GM19238 (cell line): ENCODE data around the gene TSHZ2.

Experiments
- DNase-seq: peaks from one replicate; pipeline ENCODE4 v3.0.0; 2011; ENCODE audit warnings: low spot score; ENCODE audit not compliant: insufficient read length

TSHZ2 gene

DNA sequence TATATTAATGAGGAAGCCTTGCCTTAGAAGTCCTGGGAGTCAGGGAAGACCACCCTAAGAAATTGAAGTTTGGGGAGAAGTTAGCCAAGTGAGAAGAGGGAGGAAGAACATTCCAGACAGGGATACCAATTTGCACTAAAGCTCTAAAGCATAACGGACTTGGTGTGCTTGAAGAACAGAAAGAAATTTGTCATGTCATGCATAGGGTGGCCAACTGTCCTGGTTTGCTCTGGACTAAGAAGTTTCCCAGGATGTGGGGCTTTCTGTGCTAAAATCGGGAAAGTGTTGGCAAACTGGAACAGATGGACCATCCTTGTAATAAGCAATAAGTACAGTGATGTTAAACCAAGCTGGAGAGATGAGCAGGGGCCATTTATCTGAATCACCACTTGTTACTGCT is 403.9 kb downstream of the TSHZ2 start:
- DNase-seq, result no peak

DNA sequence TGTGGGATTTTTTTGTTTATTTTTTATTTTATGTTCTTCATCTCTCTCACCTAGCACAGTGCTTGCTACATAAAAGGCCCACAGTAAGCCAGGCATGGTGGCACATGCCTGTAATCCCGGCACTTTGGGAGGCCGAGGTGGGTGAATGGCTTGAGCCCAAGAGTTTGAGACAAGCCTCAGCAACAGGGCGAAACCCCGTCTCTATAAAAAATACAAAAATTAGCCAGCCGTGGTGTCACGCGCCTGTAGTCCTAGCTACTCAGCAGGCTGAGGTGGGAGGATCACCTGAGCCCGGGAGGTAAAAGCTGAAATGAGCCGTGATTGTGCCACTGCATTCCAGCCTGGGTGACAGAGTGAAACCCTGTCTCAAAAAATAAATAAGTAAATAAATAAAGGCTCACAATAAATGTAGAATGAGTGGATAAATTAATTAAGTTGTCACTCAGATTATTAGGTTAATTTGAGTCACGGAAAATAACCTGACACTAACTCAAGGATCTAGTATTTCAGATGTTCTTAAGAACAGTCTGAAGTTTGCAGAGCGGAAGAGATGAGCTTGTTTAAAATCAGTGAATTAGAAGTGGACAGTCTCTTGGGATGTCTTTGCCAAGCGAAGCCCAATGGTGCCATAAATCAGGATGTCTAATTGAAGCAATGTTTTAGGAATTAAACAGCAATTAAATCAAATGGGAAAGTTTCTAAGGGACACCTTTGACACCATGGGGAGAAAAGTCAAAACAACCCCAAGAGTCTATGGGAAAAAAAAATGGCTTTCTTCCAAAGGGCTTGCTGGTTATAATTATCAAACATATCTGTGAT is 407.1 kb downstream of the TSHZ2 start:
- DNase-seq, result no peak

DNA sequence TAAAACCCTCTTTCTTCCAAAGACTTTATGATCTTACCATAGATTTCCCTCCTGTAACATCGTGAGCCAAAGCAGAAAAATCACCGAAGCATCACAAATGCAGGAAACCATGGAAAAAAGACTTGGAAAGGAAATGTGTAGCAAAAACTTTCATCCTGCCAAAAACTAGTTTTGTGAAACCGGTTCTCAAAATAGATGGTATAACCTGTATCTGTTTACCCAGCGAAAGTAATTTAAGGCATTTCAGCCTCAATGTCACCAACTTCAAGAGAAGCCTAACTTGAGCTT is 407.6 kb downstream of the TSHZ2 start:
- DNase-seq, result no peak

DNA sequence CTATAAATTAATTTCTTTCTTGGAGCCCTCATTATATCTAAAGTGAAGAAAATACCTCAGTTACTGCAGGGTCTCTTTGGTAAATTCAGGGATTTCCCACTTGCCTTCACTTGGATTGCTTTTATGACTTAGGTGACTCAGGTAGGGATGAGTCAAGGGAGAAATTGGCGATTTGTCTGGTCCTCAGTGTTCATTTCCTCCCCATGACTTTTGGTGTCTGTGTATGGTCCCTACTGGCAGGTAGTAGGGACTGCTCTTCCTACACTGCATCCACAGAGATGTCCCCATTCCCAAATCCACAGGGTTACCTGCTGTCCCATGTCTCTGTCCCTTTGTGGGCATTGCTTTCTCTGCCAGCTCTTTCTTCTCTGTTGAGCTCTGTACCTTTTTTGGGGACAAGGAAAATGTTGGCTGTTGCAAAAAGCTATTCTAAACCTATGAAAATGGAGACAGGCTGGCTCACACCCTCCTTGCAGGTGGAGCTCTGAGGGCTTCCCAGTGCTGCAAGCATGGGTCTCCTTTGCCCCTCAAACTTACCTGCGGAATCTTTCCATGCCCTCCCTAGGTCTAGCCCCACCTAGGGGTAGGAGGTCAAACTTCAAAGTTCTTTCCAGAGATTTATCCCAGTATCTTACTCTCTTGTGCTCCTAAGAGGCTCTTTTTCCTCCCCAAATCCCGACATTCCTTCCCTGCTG is 409.6 kb downstream of the TSHZ2 start:
- DNase-seq, result no peak

DNA sequence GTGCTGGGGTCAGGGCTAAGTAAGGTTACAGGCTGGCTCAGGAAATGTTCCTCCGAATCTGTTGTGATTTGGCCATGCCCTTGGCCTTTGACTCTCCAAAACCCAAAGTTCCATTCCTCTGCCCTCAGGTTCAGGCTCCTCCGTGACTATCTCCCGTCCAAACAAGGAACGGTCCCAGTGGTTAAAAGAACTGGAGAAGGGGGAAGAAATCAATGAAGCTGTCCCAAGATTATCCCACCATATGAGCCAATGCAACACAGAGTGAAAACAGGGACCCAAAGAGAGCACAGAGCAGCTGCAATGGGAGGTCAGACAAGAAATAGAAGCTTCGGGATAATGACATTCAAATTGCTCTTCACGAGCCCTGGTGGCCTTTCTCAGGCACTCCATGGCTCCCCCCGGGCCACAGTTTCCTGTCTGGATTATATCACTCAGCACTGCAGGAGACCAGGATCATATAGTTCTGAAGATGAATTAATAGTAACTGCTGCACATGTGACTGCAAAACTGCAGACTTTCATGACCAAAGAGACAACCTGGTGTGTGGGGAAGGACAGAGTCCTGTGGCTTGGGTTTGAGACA is 410.2 kb downstream of the TSHZ2 start:
- no peak for DNase-seq

DNA sequence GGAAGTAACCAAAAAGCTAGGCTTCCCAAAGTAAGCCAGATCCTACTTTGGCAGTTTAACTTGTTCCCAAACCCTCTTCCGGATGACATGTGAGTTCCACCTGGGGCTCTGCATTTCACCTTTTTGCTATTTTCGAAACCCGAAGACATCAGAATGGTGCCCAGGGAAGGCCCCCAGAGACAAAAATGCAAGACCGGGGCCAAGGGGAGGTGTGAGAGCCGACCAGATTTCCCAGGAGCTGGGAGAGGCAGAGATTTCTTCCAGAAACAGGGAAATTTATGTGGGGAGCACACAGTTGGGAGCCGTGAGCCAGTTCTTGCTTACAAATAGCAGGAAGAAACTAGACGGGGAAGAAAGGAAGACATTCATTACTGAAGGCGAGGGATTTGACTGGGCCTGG is 411.8 kb downstream of the TSHZ2 start:
- no peak for DNase-seq

DNA sequence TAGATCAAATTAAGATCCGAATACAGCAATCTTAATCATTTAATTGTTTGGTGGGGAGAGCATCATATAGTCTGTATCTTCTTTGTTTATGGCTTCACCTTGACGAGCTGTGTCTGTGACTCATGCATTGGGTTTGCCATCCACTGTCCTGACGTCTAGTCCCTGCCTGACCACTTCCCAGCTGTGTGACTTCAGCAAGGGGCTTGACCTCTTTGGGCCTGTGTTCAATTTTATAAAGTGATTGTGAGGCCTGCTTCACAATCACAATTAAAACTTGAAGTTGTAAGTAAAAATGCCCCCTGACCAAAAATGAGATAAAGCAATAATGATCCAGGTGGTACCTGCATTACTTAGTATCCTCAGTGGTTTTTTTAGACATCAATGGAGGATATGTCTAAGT is 412.2 kb downstream of the TSHZ2 start:
- DNase-seq, result no peak

DNA sequence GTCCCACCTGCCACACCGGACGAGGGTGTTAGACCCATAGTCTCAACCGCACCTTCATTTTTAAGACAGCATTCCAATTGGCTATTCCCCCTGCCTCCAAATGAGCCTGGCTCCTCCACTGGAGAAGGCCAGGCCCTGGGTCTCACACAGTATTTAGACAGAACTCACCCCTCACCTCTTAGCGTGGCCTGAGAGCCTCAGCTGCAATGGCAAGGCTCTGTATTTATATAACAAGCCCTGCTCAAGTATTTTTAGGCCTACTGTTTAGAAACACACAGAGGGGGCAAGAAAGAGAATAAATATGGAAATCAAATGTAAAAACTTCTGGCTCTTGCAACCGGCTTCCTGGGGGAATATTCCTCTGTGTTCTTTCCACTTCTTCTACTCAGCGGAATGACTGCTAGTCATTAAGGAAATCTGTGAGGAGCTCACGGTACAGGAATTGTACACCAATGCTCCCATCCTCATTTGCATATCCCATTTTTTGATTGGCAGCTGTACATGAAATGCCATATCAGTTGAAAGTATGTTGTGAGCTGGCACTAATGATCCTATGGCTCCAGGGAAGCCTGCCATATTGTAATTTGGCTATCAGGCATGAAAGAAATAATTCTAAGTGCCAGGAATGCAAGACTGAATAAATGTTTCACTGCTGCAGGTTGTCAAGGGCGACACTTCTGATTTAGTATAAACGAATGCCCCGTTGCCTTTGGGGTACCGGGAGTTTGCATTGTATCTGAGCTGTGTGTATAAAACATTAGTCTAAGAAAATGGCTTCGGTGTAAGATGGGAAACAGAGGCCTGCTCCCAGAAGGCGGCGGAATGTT is 414.0 kb downstream of the TSHZ2 start:
- DNase-seq, result no peak

DNA sequence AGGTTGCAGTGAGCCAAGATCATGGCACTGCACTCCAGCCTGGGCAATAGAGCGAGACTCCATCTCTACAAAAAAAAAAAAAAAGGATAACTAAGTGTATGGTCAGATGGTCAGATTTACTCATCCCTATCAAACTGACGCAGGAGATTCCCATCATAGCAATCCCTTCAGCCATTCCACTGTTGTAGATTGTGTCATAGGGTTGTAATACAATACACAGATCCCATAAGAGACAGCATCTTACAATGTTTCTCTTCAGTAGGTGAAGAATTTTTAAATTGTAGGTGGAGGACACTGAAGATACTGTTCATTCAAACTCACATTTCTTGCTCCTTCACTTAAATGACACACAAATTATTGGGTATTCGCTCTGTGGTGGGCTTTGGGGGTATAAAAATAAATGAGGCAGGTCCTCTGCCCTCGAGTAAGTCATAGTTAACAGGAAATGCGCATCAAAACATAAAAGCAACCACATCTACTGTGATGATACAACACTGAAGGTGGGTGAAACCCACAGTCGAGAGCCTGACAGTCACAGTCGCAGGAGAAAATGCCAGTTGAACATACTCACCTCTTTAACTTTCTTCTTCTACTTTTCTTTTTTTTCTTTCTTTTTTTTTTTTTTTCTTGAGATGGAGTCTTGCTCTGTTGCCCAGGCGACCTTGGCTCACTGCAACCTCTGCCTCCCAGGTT is 416.0 kb downstream of the TSHZ2 start:
- no peak for DNase-seq

DNA sequence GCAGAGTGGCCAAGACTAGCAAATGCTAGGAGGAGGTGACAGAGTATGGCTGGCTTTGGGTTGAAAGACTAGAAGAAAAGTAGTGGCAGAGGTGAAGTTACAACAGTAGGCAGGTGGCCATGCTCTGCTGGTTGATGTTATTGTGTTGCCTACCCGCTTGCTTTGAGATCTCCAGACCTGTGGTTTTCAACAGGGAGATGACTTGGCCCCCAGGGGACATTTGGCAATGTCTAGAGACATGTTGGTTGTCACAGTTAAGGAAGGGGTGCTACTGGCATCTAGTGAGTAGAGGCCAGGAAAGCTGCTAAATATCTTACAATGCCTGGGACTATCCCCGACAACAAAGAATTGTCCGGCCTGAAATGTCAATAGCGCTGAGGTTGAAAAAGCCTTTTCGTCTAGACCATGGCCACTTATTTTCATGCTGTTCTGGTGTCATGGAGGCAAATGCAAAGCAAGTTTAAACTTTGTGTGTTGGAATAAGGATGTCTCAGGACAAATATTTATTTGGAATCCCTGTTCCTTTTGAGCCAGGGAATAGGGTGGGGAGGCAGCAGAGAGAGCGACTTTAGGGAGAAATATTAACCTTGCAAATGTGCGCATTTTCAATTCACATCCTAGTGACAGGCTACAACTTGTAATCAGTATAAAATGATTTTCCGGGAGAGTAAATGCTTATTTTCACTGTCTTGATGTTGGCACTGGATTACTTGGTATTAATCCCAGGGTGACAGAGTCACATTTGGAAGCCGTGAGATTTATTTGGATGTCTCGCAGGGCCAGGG is 417.6 kb downstream of the TSHZ2 start:
- DNase-seq, result no peak

DNA sequence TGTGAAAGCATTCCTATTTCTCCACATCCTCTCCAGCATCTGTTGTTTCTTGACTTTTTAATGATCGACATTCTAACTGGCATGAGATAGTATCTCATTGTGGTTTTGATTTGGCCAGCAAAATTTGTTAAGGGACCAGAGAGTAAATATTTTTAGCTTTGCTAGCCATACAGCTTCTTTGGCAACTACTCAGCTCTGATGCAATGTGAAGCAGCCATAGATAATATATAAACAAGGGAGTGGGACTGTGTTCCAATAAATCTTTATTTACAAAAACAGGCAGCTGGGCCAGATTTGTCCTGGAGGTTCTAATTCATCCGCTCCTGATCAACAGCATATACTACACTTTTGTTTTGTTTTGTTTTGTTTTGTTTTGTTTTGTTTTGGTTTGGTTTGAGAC is 418.6 kb downstream of the TSHZ2 start:
- no peak for DNase-seq

DNA sequence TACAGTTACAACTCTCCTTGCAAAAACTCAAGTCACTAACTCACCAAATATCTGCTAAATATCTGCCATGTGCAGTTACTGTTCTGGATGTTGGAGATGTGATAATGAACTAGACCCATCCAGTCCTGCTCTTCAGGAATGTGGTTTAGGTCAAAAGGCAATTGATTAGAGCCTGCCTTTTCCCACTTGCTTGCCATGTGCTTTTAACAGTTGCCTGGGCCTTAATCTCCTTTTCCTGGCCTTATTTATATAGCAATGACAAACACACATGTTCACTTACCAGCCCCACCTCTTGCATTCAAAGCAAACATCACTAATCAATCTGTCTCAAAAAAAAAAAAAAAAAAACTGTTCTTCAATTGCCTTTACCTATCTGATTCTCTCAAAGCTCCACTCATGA is 422.3 kb downstream of the TSHZ2 start:
- no peak for DNase-seq

DNA sequence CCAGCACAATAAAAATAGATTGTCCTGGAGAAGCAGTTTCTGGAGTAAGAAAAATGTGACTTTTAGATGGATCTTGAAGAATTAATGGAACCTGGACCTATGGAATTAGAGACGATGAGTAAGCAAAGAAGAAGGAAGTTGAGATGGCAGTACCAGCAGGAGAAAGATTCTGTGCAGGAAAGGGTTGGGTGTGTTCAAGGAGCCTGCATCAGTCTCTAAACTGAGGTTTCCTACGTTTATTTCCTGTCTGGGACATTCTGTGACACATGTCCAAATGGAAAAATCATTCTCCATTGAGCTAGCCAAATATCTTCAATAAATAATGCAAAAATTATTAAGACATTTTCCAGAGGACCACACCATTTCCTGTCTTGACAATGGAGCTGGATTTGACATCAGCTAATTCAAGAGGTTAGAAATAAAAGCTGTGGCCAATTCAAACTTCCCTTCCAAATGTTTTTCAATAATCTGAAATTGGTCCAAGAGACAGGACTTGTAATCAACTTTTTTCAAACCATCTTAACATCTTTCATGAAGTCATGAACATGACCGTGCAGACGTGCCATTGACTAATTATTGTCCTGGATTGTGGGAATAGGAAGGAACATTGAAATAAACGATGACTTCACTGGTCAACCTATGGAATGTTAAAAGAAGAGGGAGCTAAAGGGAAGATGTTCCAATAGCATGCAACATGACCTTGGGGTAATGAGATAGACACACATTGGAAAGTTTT is 423.2 kb downstream of the TSHZ2 start:
- DNase-seq, result no peak

DNA sequence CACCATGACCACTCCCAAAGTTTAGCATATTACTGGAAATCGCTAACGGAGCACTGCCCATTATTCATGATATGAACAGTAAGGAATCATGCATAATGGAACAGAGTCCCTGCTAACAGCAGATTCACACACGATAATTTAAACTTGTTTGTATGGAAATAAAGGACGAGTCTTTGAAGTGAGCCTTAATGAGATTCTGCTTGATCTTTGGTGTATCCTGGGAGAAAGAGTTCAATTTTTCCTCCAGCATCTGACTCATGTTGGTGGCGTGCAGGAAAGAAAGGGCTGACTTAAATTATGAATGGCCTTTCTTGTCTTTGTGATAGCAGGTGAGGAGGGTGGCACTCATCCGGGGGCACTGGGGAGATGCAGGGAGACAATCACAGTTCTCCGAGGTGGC is 426.9 kb downstream of the TSHZ2 start:
- no peak for DNase-seq

DNA sequence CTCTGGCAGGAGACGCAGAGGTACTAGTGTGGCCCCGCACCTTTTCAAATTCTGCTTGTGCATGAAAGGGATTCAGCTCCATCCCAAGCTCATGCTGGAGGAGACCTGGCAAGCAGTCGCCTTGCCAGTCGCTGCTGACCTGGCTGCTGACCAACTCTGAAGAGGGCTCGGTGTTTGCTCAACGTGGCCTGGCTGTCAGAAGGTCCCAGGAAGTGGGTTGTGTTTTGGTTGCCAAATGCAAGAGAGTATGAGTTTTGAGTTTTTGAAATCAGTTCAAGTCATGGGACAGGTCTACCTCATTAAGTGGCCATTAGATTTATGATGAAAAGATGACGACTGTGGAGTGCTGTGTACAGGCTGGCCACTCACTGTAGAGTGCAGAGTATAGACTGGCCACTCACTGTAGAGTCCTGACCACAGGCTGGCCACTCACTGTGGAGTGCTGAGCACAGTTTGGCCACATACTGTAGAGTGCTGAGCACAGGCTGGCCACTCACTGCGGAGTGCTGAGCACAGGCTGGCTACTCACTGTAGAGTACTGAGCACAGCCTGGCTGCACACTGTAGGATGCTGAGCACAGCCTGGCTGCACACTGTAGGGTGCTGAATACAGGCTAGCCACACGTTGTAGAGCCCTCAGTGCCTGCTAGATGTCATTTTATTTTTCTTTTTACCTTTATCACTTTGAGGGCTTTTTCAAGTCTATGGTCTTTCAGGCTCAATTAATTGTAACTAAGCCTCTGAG is 427.6 kb downstream of the TSHZ2 start:
- no peak for DNase-seq

DNA sequence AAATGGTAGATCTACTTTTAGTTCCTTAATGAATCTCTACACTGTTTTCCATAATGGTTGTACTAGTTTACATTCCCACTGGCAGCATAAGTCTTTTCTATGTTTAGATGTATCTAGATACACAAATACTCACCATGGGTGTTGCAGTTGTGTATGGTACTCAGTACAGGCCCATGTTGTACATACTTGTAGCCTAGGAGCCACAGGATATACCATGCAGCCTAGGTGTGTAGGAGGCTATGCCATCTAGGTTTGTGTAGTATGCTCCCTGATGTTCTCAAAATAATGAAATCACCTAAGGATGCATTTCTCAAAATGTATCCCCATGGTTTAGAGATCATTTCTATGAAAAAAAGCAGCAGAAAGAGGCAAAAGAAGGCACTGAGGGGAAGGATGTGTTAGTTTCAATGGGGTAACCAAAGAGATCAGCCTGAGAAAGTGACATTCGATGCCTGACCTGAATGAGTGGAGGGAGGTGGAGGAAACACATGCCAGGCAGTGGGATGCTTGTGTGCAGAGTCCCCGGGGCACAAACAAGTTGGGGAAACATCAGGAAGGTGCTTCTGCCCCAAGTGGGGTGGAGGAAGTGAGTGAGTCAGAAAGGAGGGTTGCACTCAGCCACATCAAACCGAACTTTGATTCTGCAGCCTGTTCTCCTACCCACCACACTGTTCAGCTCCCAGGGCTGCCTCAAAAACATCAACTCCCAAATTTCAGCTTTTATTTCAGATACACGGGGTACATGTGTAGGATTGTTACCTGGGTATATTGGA is 430.3 kb downstream of the TSHZ2 start:
- DNase-seq, result no peak

DNA sequence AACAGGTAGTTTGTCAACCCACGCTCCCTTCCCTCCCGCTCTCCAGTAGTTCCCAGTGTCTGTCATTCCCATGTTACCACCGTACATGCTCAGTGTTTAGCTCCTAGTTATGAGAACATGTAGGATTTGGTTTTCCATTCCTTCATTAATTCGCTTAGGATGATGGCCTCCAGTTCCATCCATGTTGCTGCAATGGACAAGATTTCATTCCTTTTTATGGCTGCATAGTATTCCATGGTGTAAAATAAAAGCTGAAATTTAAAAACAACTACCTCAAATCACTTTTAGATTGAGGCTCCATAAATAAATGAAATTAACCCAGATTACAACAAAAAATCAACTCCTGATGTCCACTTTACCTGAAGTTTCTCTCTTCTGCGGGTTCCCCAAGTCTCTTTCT is 430.9 kb downstream of the TSHZ2 start:
- no peak for DNase-seq

DNA sequence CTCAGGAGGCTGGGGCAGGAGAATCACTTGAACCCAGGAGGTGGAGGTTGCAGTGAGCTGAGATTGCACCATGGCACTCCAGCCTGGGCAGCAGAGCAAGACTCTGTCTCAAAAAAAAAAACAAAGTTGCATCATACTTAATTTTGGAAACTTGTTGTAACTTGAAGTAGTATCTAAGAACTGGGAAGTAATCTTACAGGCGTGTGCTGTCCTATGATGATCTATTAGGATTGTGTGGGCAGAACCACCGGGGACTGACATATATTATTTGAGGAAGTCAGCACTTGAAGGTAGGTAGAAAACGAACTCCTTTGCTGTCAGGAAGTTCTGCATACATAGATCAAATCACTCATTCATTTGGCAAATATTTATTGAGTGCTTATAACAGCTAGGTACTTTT is 433.0 kb downstream of the TSHZ2 start:
- no peak for DNase-seq

DNA sequence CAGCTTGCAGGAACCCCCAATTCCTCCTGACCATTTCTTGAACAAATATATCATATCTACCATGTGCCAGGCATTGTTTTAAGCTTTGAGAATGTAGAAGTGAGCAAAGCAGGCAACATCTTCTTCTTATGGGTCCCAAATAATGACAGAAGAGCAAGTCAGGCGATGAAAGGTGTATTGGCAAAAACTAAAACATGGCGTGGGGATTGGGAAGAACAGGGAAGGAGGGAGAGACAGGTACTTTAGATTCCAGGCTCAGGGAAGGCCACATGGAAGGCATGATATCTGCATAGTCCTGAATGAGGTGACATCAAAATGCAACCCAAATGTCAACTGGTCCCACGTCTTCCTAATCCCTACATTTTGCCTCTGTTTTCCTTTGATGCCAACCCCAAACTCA is 434.4 kb downstream of the TSHZ2 start:
- no peak for DNase-seq
